Right renal pelvis (tissue), 4 donors: Measurements from ENCODE around the gene TRAPPC10. TPM values are rescaled to one million over a fixed set of nuclear protein-coding genes. Genes with fewer than 3 reads are reported as not detected.

ENCODE experiments used
- DNase-seq, 4 donors: peaks; one replicate each; pipeline ENCODE4 v3.0.0-alpha.2; 2013; ENCODE audit warnings: low read depth in 4 of 4, low spot score in 3 of 4, missing footprints in 1 of 4
- polyA plus RNA-seq, 4 donors: library from polyadenylated mRNA; unstranded; fragments of 120-200 nt; gene quantifications; one replicate each; pipeline ENCODE4 v1.2.1, GENCODE V29; 2013; ENCODE audit not compliant: insufficient read length in 4 of 4

TRAPPC10 gene
- polyA plus RNA-seq, 4 donors, result 38.2 to 40.8 (median 39.4) TPM

DNA sequence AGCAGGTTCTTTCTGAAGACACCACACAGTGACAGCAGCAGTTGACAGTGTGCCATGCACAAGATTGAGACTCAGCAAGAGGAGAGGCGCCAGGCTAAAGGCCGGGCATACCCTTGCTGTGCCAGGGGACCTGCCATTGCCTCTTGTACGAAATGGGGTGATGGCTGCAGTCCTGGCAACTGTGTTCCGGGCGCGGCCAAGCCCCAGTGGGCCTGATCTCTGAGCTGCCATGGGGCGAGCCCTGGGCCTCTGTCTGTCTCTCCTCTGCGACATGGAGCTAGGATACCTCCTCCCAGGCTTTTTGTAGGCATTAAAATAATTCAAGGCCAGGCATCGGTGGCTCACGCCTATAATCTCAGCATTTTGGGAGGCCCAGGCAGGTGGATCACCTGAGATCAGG is 9.6 kb upstream of the TRAPPC10 start:
- DNase-seq, result no peak

DNA sequence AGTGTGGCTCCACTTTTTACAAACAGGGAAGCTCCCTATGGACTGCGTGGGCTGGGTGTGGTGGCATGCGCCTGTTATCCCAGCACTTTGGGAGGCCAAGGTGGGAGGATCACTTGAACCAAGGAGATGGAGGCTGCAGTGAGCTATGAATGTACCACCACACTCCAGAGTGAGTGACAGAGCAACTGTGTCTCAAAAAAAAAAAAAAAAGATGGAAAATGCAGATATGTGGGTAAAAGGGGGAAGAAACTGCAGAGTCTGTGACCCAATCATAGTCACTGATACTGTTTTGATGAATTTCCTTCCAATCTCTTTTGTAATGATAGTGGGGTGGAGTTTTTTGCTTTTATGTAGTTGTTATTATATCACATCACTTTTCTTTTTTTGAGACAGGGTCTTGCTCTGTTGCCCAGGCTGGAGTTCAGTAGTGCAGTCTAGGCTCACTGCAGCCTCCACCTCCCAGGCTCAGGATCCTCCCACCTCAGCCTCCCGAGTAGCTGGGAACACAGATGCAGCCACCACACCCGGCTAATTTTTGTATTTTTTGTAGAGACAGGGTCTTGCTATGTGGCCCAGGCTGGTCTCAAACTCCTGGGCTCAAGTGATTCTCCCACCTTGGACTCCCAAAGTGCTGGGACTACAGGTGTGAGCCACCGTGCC is 8.7 kb upstream of the TRAPPC10 start:
- DNase-seq, result no peak

DNA sequence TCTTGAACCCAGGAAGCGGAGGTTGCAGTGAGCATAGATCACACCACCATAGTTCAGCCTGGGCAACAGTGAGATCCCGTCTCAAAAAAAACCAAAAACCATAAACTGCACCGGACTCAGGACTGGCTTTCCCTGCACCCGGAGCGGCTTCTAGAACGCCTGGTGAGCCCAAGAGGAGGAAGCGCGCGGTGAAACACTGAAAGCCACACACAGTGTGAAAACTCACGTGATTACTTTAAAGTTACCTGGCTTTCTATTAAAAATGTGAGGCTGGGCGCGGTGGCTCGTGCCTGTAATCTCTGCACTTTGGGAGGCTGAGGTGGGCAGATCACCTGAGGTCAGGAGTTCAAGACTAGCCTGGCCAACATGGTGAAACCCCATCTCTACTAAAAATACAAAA is 7.0 kb upstream of the TRAPPC10 start:
- no peak for DNase-seq

DNA sequence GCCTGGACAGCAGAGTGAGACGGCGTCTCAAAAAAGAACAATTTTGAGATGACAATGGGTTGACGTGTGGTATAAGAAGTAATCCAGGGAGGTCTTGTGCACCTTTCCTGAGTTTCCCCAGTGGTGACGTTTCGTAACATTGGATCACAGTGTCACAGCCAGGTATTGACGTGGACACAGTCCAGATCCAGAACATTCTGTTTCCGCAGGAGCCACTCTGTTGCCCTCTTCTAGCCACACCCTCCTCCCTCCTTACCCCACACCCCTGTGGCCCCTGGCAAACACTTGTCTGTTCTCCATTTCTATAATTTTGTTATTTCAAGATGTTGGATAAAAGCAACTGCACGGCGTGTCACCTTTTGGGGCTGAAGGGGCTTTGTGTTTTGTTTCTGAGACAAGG is 6.5 kb upstream of the TRAPPC10 start:
- DNase-seq, result no peak

DNA sequence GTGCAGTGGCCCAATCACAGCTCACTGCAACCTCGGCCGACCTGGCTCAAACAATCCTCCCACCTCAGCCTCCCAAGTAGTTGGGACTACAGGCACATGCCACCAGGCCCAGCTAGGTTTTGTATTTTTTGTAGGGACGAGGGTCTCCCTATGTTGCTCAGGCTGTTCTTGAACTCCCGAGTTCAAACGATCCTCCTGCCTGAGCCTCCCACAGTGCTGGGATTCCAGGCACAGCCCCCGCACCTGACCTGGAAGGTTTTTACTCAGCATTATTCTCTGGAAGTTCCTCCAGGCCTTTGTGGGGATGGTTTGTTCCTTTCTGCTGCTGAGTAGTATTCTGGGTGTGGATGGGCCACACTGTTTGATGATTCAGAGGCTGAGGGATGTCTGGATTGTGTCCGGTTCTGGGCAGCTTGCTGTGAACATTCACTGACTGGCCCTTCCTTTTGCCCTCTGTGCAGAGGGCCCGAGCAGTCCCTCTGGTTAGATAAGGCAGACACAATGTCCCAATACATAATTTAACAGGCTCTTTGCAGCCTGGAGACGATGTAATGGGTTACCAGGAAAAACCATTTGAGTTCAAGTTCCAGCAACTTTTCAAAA is 6.0 kb upstream of the TRAPPC10 start:
- DNase-seq, result no peak

DNA sequence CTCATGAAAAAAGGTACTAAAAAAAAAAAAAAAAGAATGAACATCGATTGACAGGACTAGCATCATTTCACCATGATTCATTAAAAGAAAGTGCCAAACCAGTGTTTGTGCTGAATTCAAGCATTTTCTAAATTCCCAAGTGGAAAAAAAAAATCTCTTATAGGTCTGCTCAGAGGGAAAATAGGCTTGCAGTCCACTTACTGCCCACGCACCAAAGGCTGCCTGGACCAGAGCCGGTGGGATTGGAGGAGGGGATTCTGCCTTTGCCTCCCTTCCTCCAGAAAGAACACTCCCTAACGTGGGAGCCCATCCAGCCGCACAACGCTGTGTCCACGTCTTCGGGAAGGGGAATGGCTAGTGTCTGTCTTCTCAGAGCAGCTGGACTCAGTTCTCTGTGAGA is 5.5 kb upstream of the TRAPPC10 start:
- DNase-seq, result no peak

DNA sequence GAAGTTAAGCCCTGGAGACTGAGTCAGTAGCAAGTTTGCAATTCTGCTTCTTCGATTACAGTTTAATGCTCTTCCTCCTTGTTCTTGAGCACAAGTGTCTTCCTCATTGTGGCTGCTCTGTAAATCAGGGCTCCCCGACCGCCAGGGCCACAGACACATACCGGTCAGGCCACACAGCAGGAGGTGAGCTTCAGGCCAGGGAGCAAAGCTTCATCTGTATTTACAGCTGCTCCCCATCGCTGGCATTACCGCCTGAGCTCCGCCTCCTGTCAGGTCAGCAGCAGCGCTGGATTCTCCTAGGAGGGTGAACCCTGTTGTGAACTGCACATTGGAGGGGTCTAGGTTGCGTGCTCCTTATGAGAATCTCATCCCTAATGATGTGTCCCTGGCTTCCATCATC is 1.7 kb upstream of the TRAPPC10 start:
- DNase-seq, result no peak

DNA sequence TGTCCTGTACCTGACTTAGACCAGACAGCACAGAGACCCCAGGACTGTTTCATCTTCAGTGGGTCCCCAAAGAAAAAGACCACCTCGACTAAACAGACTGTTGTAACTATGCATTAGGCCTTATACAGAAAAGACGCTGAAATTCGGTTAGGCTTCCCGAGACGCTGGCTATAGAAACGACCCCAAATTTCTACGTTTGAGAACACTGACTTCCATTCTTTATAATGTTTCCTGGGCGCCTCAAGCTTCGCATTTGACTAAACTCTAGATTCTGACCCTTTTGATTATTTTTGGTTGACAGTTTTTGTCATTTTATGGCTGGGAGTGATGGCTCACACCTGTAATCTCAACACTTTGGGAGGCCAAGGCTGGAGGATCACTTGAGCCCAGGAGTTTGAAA is 986 bp upstream of the TRAPPC10 start:
- no peak for DNase-seq

DNA sequence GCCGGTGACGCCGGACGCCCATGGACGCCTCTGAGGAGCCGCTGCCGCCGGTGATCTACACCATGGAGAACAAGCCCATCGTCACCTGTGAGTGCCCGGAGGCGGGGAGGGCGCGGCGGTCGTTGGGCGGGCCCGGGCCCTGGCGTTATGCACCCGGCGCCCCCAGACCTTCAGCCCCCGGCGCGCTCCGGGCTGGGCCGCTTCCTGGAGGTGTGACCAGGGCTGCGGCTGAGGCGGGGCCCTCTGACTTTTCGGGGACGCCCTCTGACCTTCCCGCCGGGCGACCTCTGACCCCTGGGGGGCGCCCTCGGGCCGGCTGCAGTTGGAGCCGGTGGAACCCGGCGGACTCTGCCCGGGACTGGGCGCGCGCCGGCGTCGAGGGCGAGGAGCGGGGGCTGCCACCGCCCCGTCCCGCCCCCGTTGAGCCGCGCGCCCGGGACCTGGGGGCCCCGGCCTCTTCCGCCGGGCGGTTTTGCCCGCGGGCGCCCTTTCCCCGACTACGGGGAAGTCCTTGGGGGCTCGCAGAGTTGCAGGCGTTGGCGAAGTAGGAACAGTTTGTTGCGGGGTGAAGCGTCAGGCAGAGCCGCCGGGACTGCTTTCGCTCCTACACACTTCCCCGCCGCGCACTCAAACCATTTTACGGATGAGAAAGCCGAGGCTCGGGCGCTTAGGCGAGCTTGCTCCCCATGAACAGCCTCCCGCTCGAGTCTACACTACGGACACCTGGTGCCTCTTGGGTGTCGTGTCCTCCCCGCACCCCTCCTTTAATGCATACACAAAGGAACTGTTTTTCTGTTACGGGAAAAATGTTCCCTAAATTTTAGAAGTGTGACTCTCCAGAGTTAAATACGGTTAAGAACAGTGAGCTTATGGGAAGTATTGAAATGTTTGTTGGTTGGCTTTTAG is 618 bp downstream of the TRAPPC10 start:
- DNase-seq, result no peak

DNA sequence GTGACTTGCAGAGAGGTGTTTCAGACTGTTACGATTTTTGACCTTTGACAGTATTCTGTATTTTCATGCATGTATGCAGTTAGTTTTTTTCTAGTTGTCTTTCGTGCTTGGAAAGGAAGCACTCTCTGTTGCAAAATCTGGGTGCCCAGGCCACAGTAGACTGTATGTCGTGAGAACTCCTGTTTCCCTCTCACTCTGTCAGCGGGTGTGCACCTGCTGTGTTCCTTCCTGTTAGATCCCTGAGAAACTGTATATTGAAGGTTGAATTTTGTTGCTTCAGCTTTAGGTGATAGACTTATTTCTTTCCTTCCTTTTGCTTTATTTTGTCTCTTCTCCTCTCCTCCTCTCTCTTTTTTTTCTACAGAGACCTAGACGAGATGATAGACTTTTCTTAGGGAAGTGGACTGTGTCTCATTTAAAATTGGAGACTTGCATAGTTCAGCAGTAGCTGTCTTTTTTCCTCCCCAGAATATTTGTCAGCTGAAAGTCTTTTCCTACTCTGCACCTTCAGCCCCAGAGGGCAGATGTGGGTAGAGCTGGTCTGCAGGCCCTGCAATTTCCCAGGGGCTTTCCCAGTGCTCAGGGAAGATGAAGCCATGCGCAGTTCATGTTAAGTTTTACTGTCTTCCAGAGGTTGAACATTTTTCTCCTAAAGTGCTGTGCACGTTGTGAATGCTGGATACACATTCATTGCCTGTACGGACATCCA is 1.4 kb downstream of the TRAPPC10 start:
- no peak for DNase-seq

DNA sequence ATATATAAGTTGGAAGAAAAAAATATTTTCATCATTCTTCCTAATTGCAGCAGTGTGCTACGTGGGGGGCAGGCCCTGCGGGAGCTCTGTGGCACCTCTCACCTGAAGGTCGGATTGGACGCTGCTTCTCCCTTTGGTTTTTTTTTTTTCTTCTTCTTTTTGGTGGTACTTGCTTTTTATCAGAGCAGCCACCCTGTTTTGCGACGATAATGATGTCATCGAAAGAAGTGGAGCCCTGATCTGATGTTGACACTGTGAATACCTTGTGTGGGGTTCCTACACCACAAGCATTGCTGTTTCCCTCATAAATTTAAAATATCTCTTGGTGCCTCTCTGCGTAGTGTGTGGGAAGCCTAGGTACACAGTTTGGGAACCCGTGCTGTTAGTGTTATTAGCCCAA is 5.5 kb downstream of the TRAPPC10 start:
- no peak for DNase-seq

DNA sequence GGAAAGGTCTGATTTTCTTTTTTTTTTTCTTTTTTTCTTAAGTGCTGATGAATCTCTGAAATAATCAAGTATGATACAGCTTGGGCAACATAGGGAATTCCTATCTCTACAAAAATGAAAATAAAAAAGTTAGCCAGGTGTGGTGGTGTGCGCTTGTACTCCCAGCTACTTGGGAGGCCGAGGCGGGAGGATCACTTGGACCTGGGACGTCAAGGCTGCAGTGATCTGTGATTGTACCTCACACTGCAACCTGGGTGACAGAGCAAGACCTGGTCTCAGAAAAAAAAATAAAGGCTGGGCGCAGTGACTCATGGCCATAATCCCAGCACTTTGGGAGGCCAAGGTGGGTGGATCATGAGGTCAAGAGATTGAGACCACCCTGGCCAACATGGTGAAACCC is 6.0 kb downstream of the TRAPPC10 start:
- no peak for DNase-seq

DNA sequence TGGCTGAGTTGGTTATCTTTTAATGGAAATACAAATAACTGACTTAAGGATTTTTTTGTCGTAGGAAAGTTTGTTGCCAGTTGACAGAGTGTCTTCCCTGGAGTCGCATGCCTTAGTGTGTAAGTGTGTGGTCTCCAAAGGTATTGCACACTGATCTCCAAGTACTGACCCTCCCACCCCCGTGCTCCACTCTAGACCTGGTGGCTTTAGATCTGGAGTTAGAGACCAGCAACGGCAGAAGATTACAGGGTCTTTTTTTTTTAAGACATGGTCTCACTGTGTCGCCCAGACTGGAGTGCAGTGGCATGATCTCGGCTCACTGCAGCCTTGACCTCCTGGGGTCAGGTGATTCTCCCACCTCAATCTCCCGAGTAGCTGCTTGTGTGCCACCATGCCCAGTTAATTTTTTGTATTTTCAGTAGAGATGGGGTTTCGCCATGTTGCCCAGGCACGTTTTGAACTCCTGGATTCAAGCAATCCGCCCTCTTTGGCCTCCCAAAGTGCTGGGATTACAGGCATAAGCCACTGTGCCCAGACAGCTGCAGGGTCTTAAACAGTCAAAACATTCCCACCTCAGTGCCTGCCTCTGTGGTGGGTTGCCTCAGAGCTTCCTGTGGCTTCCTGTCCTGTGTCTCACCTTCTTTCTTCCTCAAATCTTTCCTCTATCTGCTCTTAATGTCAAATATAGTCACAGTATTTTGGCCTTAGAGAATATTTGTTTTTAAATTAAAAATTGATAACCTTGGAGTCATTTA is 6.9 kb downstream of the TRAPPC10 start:
- DNase-seq, result no peak

DNA sequence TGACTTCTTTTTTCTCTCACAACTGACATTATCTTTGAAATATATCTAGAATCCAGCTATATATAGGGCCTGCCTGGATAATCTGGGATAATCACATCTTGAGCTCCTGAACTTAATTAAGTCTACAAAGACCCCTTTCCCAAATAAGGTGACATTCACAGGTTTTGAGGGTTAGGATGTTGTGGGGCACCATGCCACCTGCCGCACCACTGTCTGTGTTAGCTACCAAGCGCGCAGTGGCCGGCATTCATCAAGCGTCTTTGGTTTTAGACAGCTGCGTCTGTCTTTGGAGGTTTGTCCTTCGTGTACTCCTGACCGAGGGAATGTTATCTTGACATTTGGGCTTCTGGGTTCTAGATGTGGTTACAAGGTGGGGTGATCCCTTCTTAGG is 7.5 kb downstream of the TRAPPC10 start:
- no peak for DNase-seq

DNA sequence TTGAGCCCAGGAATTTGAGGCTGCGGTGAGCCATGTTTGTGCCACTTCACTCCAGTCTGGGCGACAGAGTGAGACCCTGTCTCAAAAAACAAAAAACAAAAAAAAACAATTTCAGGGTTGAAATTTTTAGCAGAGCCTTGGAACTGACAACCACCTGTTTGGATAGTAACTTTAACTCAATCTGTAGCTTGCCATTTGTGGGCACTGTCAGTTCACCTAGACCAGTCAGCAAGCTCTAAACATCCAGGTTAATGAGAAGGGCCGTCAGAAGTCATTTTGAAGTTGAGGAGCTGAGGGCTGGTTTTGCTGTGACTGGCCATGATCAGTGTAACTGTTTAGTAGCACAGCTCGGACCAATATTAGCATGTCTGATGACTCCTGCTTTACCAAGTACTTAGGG is 8.4 kb downstream of the TRAPPC10 start:
- no peak for DNase-seq

DNA sequence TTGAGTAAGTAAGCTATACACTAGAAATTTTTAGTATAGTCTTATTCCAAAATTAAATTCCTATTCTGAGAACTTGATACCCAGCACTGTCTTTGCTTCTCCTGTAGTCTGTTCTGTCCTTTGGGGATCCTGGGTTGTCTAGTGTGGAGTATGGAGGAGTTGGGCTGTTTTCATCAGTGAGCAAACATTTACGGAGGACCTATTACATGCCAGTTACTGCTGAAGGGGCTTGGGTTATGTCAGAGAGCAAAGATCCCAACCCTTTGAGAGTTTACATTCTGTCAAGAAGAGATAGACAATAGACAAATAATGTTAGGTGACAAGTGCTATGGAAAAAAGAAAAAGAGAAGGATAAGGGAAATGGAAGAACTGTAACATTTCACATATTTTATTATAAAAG is 9.0 kb downstream of the TRAPPC10 start:
- DNase-seq, result no peak

DNA sequence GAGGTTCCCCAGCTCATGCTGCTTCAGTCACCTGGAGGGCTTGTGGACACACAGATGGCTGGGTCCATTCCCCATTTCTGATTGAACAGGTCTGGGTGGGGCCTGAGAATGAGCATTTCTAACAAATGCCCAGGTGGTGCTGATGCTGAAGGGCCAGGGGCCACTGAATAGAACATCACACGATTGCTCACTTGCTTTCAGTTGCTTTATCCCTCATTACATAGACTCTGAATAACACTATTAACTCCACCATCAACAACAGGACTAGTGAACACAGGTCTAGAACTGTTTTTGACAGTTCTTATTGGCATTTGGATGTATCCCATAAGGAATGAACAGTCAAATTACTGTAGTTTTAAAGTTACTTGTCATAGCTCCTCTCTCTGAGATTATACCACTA is 12.1 kb downstream of the TRAPPC10 start:
- no peak for DNase-seq

DNA sequence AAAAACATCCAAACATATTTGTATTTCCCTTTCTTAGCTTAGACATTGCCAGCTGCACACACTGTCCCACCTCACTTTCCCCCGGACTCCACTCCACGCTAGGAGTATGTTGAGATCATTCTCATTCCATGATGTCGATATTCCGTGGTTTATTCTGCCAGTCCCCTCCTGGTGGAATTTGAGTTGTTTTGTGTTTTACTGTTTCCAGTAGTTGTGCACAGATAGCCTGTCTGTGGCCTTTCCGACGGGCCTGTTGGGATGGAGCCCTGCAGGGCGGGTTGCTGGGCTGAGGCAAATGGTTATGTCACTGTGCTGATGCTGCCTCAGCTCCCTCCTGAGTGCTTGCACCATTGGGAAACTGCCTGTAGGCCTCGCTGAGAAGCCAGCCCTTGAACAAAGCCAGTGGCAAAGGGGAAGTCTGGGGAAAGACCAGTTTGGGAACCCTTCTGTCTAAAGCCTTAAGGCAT is 12.8 kb downstream of the TRAPPC10 start:
- no peak for DNase-seq

DNA sequence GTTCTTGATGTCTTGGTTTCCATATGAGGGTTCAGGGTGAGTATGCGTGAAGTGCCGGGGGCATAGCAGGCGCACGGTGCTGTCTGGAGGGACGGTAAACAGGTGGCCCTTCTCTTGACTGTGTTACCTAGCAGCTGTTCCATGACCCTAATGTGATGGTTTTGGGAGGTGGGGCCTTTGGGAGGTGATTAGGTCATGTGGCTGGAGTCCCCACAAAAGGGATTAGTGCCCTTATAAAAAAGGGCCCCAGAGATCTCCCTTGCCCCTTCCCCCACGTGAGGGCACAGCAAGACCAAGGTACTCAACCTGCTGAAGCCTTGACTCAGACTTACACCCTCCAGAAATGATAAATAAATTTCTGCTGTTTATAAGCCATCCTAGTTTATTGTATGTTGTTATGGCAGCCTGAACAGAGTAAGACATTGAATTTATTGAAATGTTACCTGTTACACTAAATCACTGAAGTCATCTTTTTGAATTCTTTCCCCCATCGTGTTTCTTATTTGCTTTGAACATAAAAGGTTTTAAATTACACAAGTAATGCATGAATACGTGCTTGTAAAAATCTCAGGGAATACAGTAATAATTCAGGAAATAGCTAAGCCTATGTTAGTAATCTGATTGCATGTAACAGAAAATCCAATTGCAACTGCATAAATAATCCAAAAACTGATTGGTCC is 15.6 kb downstream of the TRAPPC10 start:
- no peak for DNase-seq

DNA sequence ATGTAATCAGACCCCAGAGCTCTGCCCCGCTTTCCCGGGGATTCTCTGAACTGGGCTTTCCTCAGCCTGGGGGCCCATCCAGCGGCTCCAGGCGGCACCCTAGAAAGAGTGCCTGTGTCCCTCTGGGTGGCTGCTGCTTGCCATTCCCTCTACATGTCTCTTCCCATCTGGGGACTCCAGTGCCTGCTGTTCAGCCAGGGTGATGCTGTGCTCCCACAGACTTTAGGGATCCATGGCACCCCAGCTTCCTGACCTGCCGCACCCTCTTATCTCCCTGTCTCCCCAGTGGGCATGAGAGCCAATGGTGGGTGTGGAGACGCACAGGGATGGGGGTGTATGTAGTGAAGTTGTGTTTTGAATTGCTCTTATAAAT is 16.2 kb downstream of the TRAPPC10 start:
- no peak for DNase-seq
